ENCODE results near the gene GRN. TPM values are rescaled to one million over a fixed set of nuclear protein-coding genes. Genes with fewer than 3 reads are reported as not detected.

The GRN gene
- total and polyA plus RNA-seq, 2 of the 13 experiments (the other 11 are each of a cell fraction or from before 2014, with no cell fraction given), result 86.6 to 143 TPM

GRCh38 chr17:44350733-44351226 is 5.7 kb downstream of the GRN start (continued):
- TF ChIP-seq E2F1 (CRISPR knock-in tag; IDR thresholded peaks at IDR 0.05) (no peak), ZSCAN29 (CRISPR knock-in tag; conservative IDR thresholded peaks at IDR 0.05) (no peak), ZC3H4 (CRISPR knock-in tag; IDR thresholded peaks at IDR 0.05; ENCODE audit: borderline replicate concordance) (no peak), ZNF709 (CRISPR knock-in tag; IDR thresholded peaks at IDR 0.05) (no peak), HES4 (CRISPR knock-in tag; IDR thresholded peaks at IDR 0.05; ENCODE audit: borderline replicate concordance) (0 out of 2 replicates have a peak, but pooled peaks have one; percentile 50), ZNF282 (IDR thresholded peaks at IDR 0.05; ENCODE audit: partially characterized antibody) (no peak), NFKB2 (CRISPR knock-in tag; IDR thresholded peaks at IDR 0.05; ENCODE audit: borderline replicate concordance) (peak; percentile 59; the same call in 1 of the 2 replicates), ZNF792 (CRISPR knock-in tag; IDR thresholded peaks at IDR 0.05) (no peak), AKAP8 (CRISPR knock-in tag; IDR thresholded peaks at IDR 0.05) (no peak), DBP (CRISPR knock-in tag; IDR thresholded peaks at IDR 0.05; ENCODE audit: not compliant biosample characterization) (no peak), ZNF296 (CRISPR knock-in tag; conservative IDR thresholded peaks at IDR 0.05) (no peak), ZNF317 (CRISPR knock-in tag; IDR thresholded peaks at IDR 0.05) (no peak), MEF2D (CRISPR knock-in tag; IDR thresholded peaks at IDR 0.05) (no peak), ZNF280B (CRISPR knock-in tag; IDR thresholded peaks at IDR 0.05; ENCODE audit: borderline replicate concordance) (no peak), ZBTB1 (CRISPR knock-in tag; IDR thresholded peaks at IDR 0.05; ENCODE audit: borderline replicate concordance) (no peak), SMC3 (IDR thresholded peaks at IDR 0.05; ENCODE audit: low read length) (peak; percentile 33; the same call in 1 of the 2 replicates), ZNF24 (IDR thresholded peaks at IDR 0.05) (no peak), ZBTB21 (CRISPR knock-in tag; IDR thresholded peaks at IDR 0.05) (no peak), PTBP1 (IDR thresholded peaks at IDR 0.05; ENCODE audit: low read depth, low read length, poor library complexity, severe bottlenecking) (no peak)
- TF ChIP-seq, protein P1, sequence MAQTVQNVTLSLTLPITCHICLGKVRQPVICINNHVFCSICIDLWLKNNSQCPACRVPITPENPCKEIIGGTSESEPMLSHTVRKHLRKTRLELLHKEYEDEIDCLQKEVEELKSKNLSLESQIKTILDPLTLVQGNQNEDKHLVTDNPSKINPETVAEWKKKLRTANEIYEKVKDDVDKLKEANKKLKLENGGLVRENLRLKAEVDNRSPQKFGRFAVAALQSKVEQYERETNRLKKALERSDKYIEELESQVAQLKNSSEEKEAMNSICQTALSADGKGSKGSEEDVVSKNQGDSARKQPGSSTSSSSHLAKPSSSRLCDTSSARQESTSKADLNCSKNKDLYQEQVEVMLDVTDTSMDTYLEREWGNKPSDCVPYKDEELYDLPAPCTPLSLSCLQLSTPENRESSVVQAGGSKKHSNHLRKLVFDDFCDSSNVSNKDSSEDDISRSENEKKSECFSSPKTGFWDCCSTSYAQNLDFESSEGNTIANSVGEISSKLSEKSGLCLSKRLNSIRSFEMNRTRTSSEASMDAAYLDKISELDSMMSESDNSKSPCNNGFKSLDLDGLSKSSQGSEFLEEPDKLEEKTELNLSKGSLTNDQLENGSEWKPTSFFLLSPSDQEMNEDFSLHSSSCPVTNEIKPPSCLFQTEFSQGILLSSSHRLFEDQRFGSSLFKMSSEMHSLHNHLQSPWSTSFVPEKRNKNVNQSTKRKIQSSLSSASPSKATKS (CRISPR knock-in tag; IDR thresholded peaks at IDR 0.05), result no peak
- TF ChIP-seq, protein P2, sequence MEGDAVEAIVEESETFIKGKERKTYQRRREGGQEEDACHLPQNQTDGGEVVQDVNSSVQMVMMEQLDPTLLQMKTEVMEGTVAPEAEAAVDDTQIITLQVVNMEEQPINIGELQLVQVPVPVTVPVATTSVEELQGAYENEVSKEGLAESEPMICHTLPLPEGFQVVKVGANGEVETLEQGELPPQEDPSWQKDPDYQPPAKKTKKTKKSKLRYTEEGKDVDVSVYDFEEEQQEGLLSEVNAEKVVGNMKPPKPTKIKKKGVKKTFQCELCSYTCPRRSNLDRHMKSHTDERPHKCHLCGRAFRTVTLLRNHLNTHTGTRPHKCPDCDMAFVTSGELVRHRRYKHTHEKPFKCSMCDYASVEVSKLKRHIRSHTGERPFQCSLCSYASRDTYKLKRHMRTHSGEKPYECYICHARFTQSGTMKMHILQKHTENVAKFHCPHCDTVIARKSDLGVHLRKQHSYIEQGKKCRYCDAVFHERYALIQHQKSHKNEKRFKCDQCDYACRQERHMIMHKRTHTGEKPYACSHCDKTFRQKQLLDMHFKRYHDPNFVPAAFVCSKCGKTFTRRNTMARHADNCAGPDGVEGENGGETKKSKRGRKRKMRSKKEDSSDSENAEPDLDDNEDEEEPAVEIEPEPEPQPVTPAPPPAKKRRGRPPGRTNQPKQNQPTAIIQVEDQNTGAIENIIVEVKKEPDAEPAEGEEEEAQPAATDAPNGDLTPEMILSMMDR (CRISPR knock-in tag; IDR thresholded peaks at IDR 0.05), result peak; percentile 91
- TF ChIP-seq, protein P3, sequence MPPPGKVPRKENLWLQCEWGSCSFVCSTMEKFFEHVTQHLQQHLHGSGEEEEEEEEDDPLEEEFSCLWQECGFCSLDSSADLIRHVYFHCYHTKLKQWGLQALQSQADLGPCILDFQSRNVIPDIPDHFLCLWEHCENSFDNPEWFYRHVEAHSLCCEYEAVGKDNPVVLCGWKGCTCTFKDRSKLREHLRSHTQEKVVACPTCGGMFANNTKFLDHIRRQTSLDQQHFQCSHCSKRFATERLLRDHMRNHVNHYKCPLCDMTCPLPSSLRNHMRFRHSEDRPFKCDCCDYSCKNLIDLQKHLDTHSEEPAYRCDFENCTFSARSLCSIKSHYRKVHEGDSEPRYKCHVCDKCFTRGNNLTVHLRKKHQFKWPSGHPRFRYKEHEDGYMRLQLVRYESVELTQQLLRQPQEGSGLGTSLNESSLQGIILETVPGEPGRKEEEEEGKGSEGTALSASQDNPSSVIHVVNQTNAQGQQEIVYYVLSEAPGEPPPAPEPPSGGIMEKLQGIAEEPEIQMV (CRISPR knock-in tag; IDR thresholded peaks at IDR 0.05; ENCODE audit: low read depth), result no peak
